Endothelial cell of umbilical vein (primary cell): ENCODE data around the gene PTPN6. TPM values are rescaled to one million over a fixed set of nuclear protein-coding genes. Genes with fewer than 3 reads are reported as not detected.

ENCODE experiments used
- BruUV-seq: library from RNA; stranded (reverse); fragments of 400-500 nt; replicated peaks from 2 replicates; lab custom pipeline; 2021; lab: Mats Ljungman, UMichigan
- CTCF ChIA-PET: fragments of 300-600, 350-600 bp; sonication (Branson Sonifier 250); formaldehyde crosslinking; loops from one replicate; lab custom pipeline; 2021; ENCODE audit warnings: antibody characterized with exemption, inconsistent platforms; lab: Charles Lee
- POLR2A ChIA-PET: fragments of 300-600, 350-600 bp; sonication (Branson Sonifier 250); formaldehyde crosslinking; loops from one replicate; lab custom pipeline; 2021; ENCODE audit warnings: antibody characterized with exemption, inconsistent platforms; lab: Charles Lee
- DNase-seq: peaks from one replicate; pipeline ENCODE4 v3.0.0-alpha.2; 2011; ENCODE audit warnings: low read depth, low spot score
- FAIRE-seq: peaks from 2 replicates; lab custom pipeline; 2011; peaks lifted over from hg19 to GRCh38; lab: Jason Lieb, UNC
- H2AFZ ChIP-seq: 2 replicates; pipeline ENCODE4 v1.6.0; 2012; ENCODE audit warnings: low read depth, low read length, control low read depth, inconsistent platforms
- H3K27ac ChIP-seq: 2 replicates; pipeline ENCODE4 v1.5.1; 2011; ENCODE audit warnings: low read depth, mild to moderate bottlenecking, control low read depth, low read length, moderate library complexity; ENCODE audit not compliant: insufficient read depth
- H3K27me3 ChIP-seq, 2 experiments: 2 replicates each; pipeline versions ENCODE4 v1.6.0 to v1.6.1; 2011; ENCODE audit warnings: low read length in 2 of 2, mixed read lengths in 1 of 2; ENCODE audit not compliant: control insufficient read depth in 2 of 2, insufficient read depth in 2 of 2
- H3K36me3 ChIP-seq, 2 experiments: 2 replicates in 1 of 2; 3 replicates in 1 of 2; pipeline ENCODE4 v1.5.1; 2011; ENCODE audit warnings: low read length in 2 of 2, mild to moderate bottlenecking in 1 of 2, moderate library complexity in 1 of 2; ENCODE audit not compliant: control insufficient read depth in 2 of 2, insufficient read depth in 2 of 2; ENCODE audit errors: extremely low read depth in 1 of 2
- H3K4me1 ChIP-seq: 3 replicates; pipeline ENCODE4 v1.5.1; 2011; ENCODE audit warnings: mild to moderate bottlenecking, low read length; ENCODE audit not compliant: control insufficient read depth, insufficient read depth; ENCODE audit errors: extremely low read depth
- H3K4me2 ChIP-seq: 2 replicates; pipeline ENCODE4 v1.6.1; 2011; ENCODE audit warnings: low read length, control low read depth, mixed read lengths; ENCODE audit not compliant: insufficient read depth
- H3K4me3 ChIP-seq, 3 experiments: fragments of 200-600 bp in 1 of 3; sonication (generic), shearing (Covaris generic) in 1 of 3; replicated peaks in 1 of 3; 2 replicates each; pipeline ENCODE4 v1.5.1; 2011 to 2016; ENCODE audit warnings: control low read depth in 3 of 3, low read length in 3 of 3, mild to moderate bottlenecking in 2 of 3, inconsistent platforms in 1 of 3, low read depth in 1 of 3, moderate library complexity in 1 of 3; ENCODE audit not compliant: insufficient read depth in 1 of 3
- H3K79me2 ChIP-seq: 2 replicates; pipeline ENCODE4 v1.6.0; 2012; ENCODE audit warnings: low read length, inconsistent platforms; ENCODE audit not compliant: control insufficient read depth, insufficient read depth
- H3K9ac ChIP-seq: replicated peaks from 2 replicates; pipeline ENCODE3; 2011; ENCODE audit warnings: low read length, control low read depth; ENCODE audit not compliant: insufficient read depth; ENCODE audit errors: extremely low read depth
- H3K9me1 ChIP-seq: replicated peaks from 3 replicates; pipeline ENCODE4 v1.6.0; 2011; ENCODE audit warnings: mild to moderate bottlenecking, low read length; ENCODE audit not compliant: control insufficient read depth, insufficient read depth; ENCODE audit errors: extremely low read depth
- H3K9me3 ChIP-seq: replicated peaks from 2 replicates; pipeline ENCODE4 v1.5.1; 2012; ENCODE audit warnings: low read length, inconsistent platforms; ENCODE audit not compliant: control insufficient read depth, insufficient read depth
- H4K20me1 ChIP-seq: replicated peaks from 2 replicates; pipeline ENCODE3; 2011; ENCODE audit warnings: mild to moderate bottlenecking, low read length; ENCODE audit not compliant: control insufficient read depth, insufficient read depth; ENCODE audit errors: extremely low read depth
- CTCF ChIP-seq, 2 donors: IDR thresholded peaks; 1 replicate in 1 of 2; 2 replicates in 1 of 2; pipeline ENCODE4 v1.5.1; 2011; ENCODE audit warnings: low read length in 2 of 2, mild to moderate bottlenecking in 2 of 2, moderate library complexity in 2 of 2, control low read depth in 1 of 2, inconsistent platforms in 1 of 2, low read depth in 1 of 2; ENCODE audit not compliant: insufficient read depth in 1 of 2; ENCODE audit errors: extremely low read depth in 1 of 2
- JUN ChIP-seq: IDR thresholded peaks from 2 replicates; pipeline ENCODE4 v1.6.1; 2011; ENCODE audit warnings: borderline replicate concordance, low read depth; ENCODE audit not compliant: insufficient read length, insufficient read depth
- dilution Hi-C: fragments of 300-500 bp; cut with MboI; formaldehyde crosslinking; loops from one replicate; pipeline ENCODE4 v1.15.0; 2019; ENCODE audit warnings: low sequenced_read_pairs; ENCODE audit not compliant: extremely low pct_ligation_motif_present
- intact Hi-C: fragments of 100-400 bp; cut with micrococcal nuclease; formaldehyde crosslinking; loops from one replicate; pipeline ENCODE4 v1.10.0; 2022
- polyA plus RNA-seq, 4 experiments: library from polyadenylated mRNA; depleted of rRNA in 3 of 4; stranded (reverse) in 3 of 4; unstranded in 1 of 4; fragments of >200 nt; gene quantifications; 2 replicates each; pipeline versions ENCODE4 v1.2.1 to v1.2.3, GENCODE V29; 2011 to 2012; ENCODE audit warnings: missing spikeins in 1 of 4
- total RNA-seq: library from RNA; stranded (reverse); gene quantifications from 2 replicates; pipeline ENCODE4 v1.2.3, GENCODE V29; 2021

PTPN6 gene
- total and polyA plus RNA-seq, 2 donors (not counting 3 experiments of a cell fraction or from before 2014, with no cell fraction given) = 0.25 to 1.6 TPM

DNA sequence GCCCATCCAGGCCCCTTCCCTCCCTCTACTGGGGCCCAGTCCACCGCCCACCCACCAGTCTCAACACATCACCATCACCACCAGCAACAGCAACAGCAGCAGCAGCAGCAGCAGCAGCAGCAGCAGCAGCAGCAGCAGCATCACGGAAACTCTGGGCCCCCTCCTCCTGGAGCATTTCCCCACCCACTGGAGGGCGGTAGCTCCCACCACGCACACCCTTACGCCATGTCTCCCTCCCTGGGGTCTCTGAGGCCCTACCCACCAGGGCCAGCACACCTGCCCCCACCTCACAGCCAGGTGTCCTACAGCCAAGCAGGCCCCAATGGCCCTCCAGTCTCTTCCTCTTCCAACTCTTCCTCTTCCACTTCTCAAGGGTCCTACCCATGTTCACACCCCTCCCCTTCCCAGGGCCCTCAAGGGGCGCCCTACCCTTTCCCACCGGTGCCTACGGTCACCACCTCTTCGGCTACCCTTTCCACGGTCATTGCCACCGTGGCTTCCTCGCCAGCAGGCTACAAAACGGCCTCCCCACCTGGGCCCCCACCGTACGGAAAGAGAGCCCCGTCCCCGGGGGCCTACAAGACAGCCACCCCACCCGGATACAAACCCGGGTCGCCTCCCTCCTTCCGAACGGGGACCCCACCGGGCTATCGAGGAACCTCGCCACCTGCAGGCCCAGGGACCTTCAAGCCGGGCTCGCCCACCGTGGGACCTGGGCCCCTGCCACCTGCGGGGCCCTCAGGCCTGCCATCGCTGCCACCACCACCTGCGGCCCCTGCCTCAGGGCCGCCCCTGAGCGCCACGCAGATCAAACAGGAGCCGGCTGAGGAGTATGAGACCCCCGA, 14.3 kb upstream of the PTPN6 start:
- Histone ChIP-seq H3K27ac (peak overlapping the region; percentile 20), H3K4me1 (peaks cover 22% of the 10 kb centered on the region), H3K9me3 (no peaks in the 10 kb centered on the region), H3K4me3 (peak overlapping the region in 1 of 3 experiments; percentile 51), H2AFZ (no peak overlapping the region), H3K9ac (peak overlapping the region; percentile 59), H4K20me1 (peaks cover 2% of the 10 kb centered on the region), H3K9me1 (no peaks in the 10 kb centered on the region), H3K27me3 (no peaks in the 10 kb centered on the region), H3K36me3 (peaks cover 5 to 36% of the 10 kb centered on the region in 2 experiments), H3K79me2 (peaks cover 16% of the 10 kb centered on the region), H3K4me2 (peak overlapping the region; percentile 34)
- BruUV-seq = TSS peak; percentile 44
- TF ChIP-seq JUN = no peak
- TF ChIP-seq CTCF (IDR thresholded peaks at IDR 0.05; ENCODE audit: extremely low read depth in 1 of 2, insufficient read depth in 1 of 2, low read depth in 1 of 2, low read length in 2 of 2) = no peak
- POLR2A ChIA-PET = interaction anchor here (2.8 kb wide), 1 partner anchor 11 kb away, joined by 16 read pairs; no protein-coding TSS in a partner anchor
- CTCF ChIA-PET = interaction anchor here (0.8 to 5.3 kb wide), 10 partner anchors 8 to 67 kb away, joined by 3 to 94 read pairs (median 8); partner anchors contain the start of genes ATN1, EMG1, PHB2 and PTPN6
- no peak for DNase-seq
- intact Hi-C loops = no loop called here
- dilution Hi-C loops = no loop called here
- no peak for FAIRE-seq
